22Rv1 (cell line): Measurements from ENCODE around the gene UNC50.
A peak's percentile ranks its signal among the peaks of the same experiment; 100 is the strongest.

Source experiments
- H3K27ac ChIP-seq: fragments of 450-650 bp; 2 replicates; pipeline ENCODE4 v1.5.1; 2017
- CTCF ChIP-seq: fragments of 450-650 bp; IDR thresholded peaks from 2 replicates; pipeline ENCODE4 v1.5.1; 2017; ENCODE audit warnings: mild to moderate bottlenecking
- ZFX ChIP-seq: fragments of 450-650 bp; IDR thresholded peaks from 2 replicates; pipeline ENCODE4 v1.6.1; 2017; ENCODE audit warnings: antibody characterized with exemption, borderline replicate concordance

The UNC50 gene

GRCh38 chr2:98614024-98614739, 5.8 kb downstream of the UNC50 start:
- TF ChIP-seq CTCF (no peak), ZFX (no peak)
- no peak overlapping the region for H3K27ac ChIP-seq

GRCh38 chr2:98615481-98615880, 7.1 kb downstream of the UNC50 start:
- H3K27ac ChIP-seq, result no peak overlapping the region
- TF ChIP-seq CTCF (no peak), ZFX (no peak)

- TF ChIP-seq CTCF (no peak), ZFX (no peak)
- no peak overlapping the region for H3K27ac ChIP-seq
These were observed 8.8 kb downstream of the UNC50 start for GRCh38 chr2:98617149-98617548.

- TF ChIP-seq ZFX (no peak), CTCF (no peak)
- no peak overlapping the region for H3K27ac ChIP-seq
These were observed 15.3 kb downstream of the UNC50 start for GRCh38 chr2:98623657-98624056.

GRCh38 chr2:98632351-98632750, 24.0 kb downstream of the UNC50 start:
- TF ChIP-seq CTCF (no peak), ZFX (no peak)
- H3K27ac ChIP-seq, result no peak overlapping the region

- no peak overlapping the region for H3K27ac ChIP-seq
- TF ChIP-seq CTCF (peak; percentile 51), ZFX (no peak)
These were observed 26.2 kb downstream of the UNC50 start for GRCh38 chr2:98634406-98635092.

- H3K27ac ChIP-seq, result no peak overlapping the region
These were observed 29.2 kb downstream of the UNC50 start for GRCh38 chr2:98637401-98638147.

More at GRCh38 chr2:98637401-98638147, 29.2 kb downstream of the UNC50 start:
- TF ChIP-seq CTCF (no peak), ZFX (no peak)
